Astrocyte (in vitro differentiated cells and primary cell): Measurements from ENCODE around the gene ROM1.

ENCODE experiments used
- EZH2 ChIP-seq: IDR thresholded peaks from 2 replicates; pipeline ENCODE4 v1.6.1; 2012; ENCODE audit warnings: mild to moderate bottlenecking, low read length, inconsistent platforms; ENCODE audit not compliant: insufficient read depth
- TF ChIP-seq, protein P1 (sequence below): IDR thresholded peaks from 2 replicates; pipeline ENCODE4 v1.5.1; 2011; ENCODE audit warnings: low read depth, mild to moderate bottlenecking, inconsistent platforms, low read length, moderate library complexity; ENCODE audit not compliant: insufficient read depth

DNA sequence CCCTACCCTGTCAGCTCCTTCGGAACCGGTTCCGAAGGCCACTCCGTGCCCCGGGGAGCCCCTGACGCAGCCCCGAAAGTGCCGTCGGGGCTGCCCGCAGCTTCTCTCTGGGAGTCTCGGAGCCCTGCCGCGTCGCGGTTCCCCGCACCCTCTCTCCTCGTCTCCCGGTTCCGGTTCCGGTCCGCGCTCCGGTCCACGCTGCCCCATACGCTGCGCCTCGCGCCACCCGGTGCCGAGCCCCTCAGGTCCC lies 12.0 kb upstream of the ROM1 start:
- TF ChIP-seq, protein P1, sequence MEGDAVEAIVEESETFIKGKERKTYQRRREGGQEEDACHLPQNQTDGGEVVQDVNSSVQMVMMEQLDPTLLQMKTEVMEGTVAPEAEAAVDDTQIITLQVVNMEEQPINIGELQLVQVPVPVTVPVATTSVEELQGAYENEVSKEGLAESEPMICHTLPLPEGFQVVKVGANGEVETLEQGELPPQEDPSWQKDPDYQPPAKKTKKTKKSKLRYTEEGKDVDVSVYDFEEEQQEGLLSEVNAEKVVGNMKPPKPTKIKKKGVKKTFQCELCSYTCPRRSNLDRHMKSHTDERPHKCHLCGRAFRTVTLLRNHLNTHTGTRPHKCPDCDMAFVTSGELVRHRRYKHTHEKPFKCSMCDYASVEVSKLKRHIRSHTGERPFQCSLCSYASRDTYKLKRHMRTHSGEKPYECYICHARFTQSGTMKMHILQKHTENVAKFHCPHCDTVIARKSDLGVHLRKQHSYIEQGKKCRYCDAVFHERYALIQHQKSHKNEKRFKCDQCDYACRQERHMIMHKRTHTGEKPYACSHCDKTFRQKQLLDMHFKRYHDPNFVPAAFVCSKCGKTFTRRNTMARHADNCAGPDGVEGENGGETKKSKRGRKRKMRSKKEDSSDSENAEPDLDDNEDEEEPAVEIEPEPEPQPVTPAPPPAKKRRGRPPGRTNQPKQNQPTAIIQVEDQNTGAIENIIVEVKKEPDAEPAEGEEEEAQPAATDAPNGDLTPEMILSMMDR: no peak
- TF ChIP-seq EZH2: no peak
